Neural cell (in vitro differentiated cells): ENCODE measurements around the gene PHACTR1.

Source experiments
- EP300 ChIP-seq: fragments of 450-650 bp; conservative IDR thresholded peaks from 2 replicates; pipeline ENCODE4 v1.6.1; 2014; ENCODE audit warnings: antibody characterized with exemption, mild to moderate bottlenecking, moderate library complexity; ENCODE audit not compliant: poor library complexity, severe bottlenecking
- EZH2 ChIP-seq: fragments of 200-600, 300-800 bp; shearing (Covaris generic), sonication (generic); IDR thresholded peaks from 2 replicates; pipeline ENCODE4 v1.6.1; 2014; ENCODE audit warnings: antibody characterized with exemption, low read length, borderline replicate concordance, mild to moderate bottlenecking; ENCODE audit not compliant: insufficient read depth, poor library complexity, severe bottlenecking
- POLR2AphosphoS5 ChIP-seq: IDR thresholded peaks from 2 replicates; pipeline ENCODE4 v1.6.1; 2012
- RAD21 ChIP-seq: fragments of 450-650 bp; conservative IDR thresholded peaks from 2 replicates; pipeline ENCODE4 v1.6.1; 2014; ENCODE audit warnings: antibody characterized with exemption, mild to moderate bottlenecking, moderate library complexity
- SMC3 ChIP-seq: fragments of 450-650 bp; conservative IDR thresholded peaks from 2 replicates; pipeline ENCODE4 v1.6.1; 2014; ENCODE audit warnings: antibody characterized with exemption, mild to moderate bottlenecking, moderate library complexity; ENCODE audit not compliant: poor library complexity
- TAF1 ChIP-seq: IDR thresholded peaks from 2 replicates; pipeline ENCODE4 v1.6.1; 2012; ENCODE audit warnings: low read depth
- TF ChIP-seq, protein P1 (sequence below): fragments of 450-650 bp; IDR thresholded peaks from 2 replicates; pipeline ENCODE4 v1.5.1; 2014; ENCODE audit warnings: antibody characterized with exemption, mild to moderate bottlenecking, moderate library complexity; ENCODE audit not compliant: poor library complexity, severe bottlenecking

GRCh38 chr6:13024616-13025015 is 308.0 kb downstream of the PHACTR1 start:
- TF ChIP-seq, protein P1, sequence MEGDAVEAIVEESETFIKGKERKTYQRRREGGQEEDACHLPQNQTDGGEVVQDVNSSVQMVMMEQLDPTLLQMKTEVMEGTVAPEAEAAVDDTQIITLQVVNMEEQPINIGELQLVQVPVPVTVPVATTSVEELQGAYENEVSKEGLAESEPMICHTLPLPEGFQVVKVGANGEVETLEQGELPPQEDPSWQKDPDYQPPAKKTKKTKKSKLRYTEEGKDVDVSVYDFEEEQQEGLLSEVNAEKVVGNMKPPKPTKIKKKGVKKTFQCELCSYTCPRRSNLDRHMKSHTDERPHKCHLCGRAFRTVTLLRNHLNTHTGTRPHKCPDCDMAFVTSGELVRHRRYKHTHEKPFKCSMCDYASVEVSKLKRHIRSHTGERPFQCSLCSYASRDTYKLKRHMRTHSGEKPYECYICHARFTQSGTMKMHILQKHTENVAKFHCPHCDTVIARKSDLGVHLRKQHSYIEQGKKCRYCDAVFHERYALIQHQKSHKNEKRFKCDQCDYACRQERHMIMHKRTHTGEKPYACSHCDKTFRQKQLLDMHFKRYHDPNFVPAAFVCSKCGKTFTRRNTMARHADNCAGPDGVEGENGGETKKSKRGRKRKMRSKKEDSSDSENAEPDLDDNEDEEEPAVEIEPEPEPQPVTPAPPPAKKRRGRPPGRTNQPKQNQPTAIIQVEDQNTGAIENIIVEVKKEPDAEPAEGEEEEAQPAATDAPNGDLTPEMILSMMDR, result no peak
- TF ChIP-seq RAD21 (no peak), POLR2AphosphoS5 (no peak), EZH2 (no peak), EP300 (no peak), SMC3 (no peak), TAF1 (no peak)
